ENCODE measurements around the gene CLEC16A.
"Not testable (repeated sequence)": the region's sequence is repeated elsewhere in the genome, so short reads cannot be mapped to it uniquely, and the experiment has no call there.

CLEC16A gene

GRCh38 chr16:11102523-11102898 lies 158.1 kb downstream of the CLEC16A start:
- no peak overlapping the region for H3K4me3 ChIP-seq (ENCODE audit: low read depth, low read length)
- no peak for TF ChIP-seq CTCF (IDR thresholded peaks at IDR 0.05; ENCODE audit: low read depth, low read length, missing control alignments)
- DNase-seq (ENCODE audit: low read depth): no peak

- DNase-seq (ENCODE audit: low read depth); H3K4me3 ChIP-seq (ENCODE audit: low read depth, low read length): not testable (repeated sequence)
Observed at GRCh38 chr16:11103301-11103700, 158.9 kb downstream of the CLEC16A start.

GRCh38 chr16:11104168-11105037 lies 160.0 kb downstream of the CLEC16A start:
- H3K4me3 ChIP-seq (ENCODE audit: low read depth, low read length): no peak overlapping the region
- TF ChIP-seq CTCF (IDR thresholded peaks at IDR 0.05; ENCODE audit: low read depth, low read length, missing control alignments): no peak

GRCh38 chr16:11105038-11105903 lies 160.9 kb downstream of the CLEC16A start:
- DNase-seq (ENCODE audit: low read depth): peak; percentile 72
- H3K4me3 ChIP-seq (ENCODE audit: low read depth, low read length): no peak overlapping the region
- TF ChIP-seq CTCF (IDR thresholded peaks at IDR 0.05; ENCODE audit: low read depth, low read length, missing control alignments): no peak

More at GRCh38 chr16:11104168-11105037, 160.0 kb downstream of the CLEC16A start:
- no peak for DNase-seq (ENCODE audit: low read depth)

GRCh38 chr16:11106726-11107125 lies 162.4 kb downstream of the CLEC16A start:
- no peak overlapping the region for H3K4me3 ChIP-seq (ENCODE audit: low read depth, low read length)
- no peak for DNase-seq (ENCODE audit: low read depth)
- no peak for TF ChIP-seq CTCF (IDR thresholded peaks at IDR 0.05; ENCODE audit: low read depth, low read length, missing control alignments)

- DNase-seq (ENCODE audit: low read depth): no peak
- no peak overlapping the region for H3K4me3 ChIP-seq (ENCODE audit: low read depth, low read length)
- no peak for TF ChIP-seq CTCF (IDR thresholded peaks at IDR 0.05; ENCODE audit: low read depth, low read length, missing control alignments)
Observed at GRCh38 chr16:11107780-11108465, 163.6 kb downstream of the CLEC16A start.

GRCh38 chr16:11108466-11108805 lies 164.1 kb downstream of the CLEC16A start:
- no peak overlapping the region for H3K4me3 ChIP-seq (ENCODE audit: low read depth, low read length)
- no peak for TF ChIP-seq CTCF (IDR thresholded peaks at IDR 0.05; ENCODE audit: low read depth, low read length, missing control alignments)
- no peak for DNase-seq (ENCODE audit: low read depth)
